ENCODE measurements around the gene GLOD5.

The GLOD5 gene

DNA sequence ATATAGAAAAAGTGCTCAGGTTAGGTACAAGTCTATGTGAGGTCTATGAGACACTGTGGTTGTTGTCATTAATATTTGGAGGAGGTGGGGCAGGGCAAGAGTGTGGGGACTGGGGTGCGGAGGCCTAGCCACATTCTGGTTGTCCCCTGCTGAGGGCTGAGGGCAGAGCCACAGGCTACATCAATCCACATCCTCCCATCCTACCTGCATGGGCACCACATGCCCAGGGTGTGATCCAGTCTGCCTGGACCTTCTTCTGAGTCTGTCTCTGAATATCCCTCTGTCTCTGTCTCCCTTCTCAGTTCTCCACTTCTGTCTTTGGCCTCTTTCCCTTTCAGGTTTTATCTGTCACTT, 23.6 kb downstream of the GLOD5 start:
- Histone ChIP-seq H3K36me3 (no peaks in the 10 kb centered on the region), H3K27me3 (no peaks in the 10 kb centered on the region), H3K9me3 (no peaks in the 10 kb centered on the region), H3K4me3 (ENCODE audit: low read depth in 1 of 2, low read length in 1 of 2) (no peak overlapping the region), H3K4me1 (ENCODE audit: control insufficient read depth in 1 of 2, insufficient read depth in 1 of 2, low read depth in 1 of 2, low read length in 1 of 2) (peaks cover 7 to 8% of the 10 kb centered on the region in 2 experiments), H3K27ac (no peak overlapping the region)
- TF ChIP-seq, protein P1, sequence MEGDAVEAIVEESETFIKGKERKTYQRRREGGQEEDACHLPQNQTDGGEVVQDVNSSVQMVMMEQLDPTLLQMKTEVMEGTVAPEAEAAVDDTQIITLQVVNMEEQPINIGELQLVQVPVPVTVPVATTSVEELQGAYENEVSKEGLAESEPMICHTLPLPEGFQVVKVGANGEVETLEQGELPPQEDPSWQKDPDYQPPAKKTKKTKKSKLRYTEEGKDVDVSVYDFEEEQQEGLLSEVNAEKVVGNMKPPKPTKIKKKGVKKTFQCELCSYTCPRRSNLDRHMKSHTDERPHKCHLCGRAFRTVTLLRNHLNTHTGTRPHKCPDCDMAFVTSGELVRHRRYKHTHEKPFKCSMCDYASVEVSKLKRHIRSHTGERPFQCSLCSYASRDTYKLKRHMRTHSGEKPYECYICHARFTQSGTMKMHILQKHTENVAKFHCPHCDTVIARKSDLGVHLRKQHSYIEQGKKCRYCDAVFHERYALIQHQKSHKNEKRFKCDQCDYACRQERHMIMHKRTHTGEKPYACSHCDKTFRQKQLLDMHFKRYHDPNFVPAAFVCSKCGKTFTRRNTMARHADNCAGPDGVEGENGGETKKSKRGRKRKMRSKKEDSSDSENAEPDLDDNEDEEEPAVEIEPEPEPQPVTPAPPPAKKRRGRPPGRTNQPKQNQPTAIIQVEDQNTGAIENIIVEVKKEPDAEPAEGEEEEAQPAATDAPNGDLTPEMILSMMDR (IDR thresholded peaks at IDR 0.05): no peak

DNA sequence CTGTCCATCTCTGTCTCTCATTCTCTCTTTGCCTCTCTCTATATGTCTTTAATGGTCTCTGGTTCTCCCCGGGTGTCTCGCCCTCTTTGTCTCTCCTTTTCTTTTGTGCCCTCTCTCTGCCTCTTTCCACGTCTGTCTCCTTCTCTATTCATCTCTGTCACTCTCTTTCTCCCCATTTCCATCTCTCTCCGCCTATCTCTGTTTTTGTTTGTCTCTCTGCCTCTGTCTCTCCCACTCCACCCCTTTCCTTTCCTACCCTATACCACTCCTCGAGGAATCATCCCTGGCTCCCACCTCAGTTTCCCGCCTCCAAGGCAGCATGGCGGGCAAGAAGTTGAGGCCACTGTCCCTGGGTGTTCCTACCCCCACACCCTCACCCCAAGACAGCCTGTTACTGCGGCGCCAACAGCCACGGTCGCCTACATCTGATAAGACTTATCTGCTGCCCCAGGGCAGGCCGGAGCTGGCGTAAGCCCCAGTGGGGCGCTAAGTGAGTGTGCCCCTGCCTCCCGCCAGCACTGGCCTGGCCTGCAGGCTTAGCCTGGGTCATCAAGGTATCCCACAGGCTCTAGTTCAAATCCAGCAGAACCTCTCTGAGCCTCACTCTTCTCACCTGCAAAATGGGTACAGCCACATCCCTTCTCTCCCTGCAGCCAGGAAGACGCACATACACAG, 24.1 kb downstream of the GLOD5 start:
- Histone ChIP-seq H3K27me3 (no peaks in the 10 kb centered on the region), H3K4me3 (ENCODE audit: low read depth in 1 of 2, low read length in 1 of 2) (no peak overlapping the region), H3K36me3 (no peaks in the 10 kb centered on the region), H3K9me3 (no peaks in the 10 kb centered on the region), H3K27ac (no peak overlapping the region), H3K4me1 (ENCODE audit: control insufficient read depth in 1 of 2, insufficient read depth in 1 of 2, low read depth in 1 of 2, low read length in 1 of 2) (peaks cover 7 to 9% of the 10 kb centered on the region in 2 experiments)
- TF ChIP-seq, protein P1 (IDR thresholded peaks at IDR 0.05): no peak

DNA sequence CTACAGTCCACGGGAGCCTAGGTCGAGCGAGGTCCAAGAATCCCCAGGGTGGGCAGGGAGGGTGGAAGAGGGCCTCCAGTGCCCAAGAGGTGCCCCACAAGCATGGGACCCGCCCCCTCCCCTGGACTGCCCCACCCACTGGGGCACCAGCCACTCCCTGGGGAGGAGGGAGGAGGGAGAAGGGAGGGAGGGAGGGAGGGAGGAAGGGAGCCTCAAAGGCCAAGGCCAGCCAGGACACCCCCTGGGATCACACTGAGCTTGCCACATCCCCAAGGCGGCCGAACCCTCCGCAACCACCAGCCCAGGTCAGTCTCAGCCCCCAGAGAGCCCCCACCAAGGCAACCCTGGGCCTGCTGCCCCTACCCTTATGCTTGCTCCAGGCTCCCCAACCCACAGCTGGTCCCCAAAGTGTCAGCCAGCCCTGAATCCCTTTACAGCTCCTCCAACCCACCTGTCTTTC, 24.8 kb downstream of the GLOD5 start, which contains the start of gene GATA1:
GATA1 (plus strand) TSS at position 250 of the 460 bp plus-strand sequence. CDS start 4,520 bp downstream, outside the sequence.
- Histone ChIP-seq H3K4me1 (ENCODE audit: control insufficient read depth in 1 of 2, insufficient read depth in 1 of 2, low read depth in 1 of 2, low read length in 1 of 2) (peaks cover 7 to 9% of the 10 kb centered on the region in 2 experiments), H3K4me3 (ENCODE audit: low read depth in 1 of 2, low read length in 1 of 2) (no peak within 1 kb of the TSS), H3K27ac (no peak within 1 kb of the TSS), H3K27me3 (no peaks in the 10 kb centered on the region), H3K9me3 (no peaks in the 10 kb centered on the region), H3K36me3 (no peaks in the 10 kb centered on the region)
- TF ChIP-seq, protein P1 (IDR thresholded peaks at IDR 0.05): no peak

DNA sequence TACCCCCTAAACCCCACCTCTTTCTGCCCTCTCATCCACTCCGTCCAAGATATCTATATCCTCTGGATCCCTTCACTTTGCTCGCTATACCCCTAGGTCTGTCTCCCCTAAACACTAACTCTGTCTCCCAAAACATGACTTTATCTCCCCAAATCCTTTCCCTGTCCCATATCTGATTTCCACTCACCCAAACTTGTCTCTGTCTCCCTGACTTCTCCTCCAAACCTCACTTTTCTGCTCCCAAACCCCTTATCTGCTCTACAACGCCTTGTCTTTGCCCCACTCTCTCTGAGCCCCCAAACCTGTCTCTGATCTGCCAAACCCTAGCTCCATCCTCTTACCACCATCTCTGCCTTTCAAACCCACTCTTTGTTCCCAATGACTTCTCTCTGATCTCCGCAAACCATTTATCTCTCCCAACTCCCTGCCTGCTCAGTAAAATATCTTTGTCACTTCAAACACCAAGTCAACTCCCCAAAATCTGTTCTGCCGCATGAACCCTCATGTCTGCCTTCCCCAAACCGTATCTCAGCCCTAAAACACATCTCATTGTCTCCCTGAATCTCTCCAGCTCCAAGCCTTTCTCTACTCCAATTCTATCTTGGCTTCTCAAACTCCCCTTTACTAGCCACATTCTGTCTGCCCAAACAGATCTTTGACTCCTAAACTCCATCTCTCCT, 25.4 kb downstream of the GLOD5 start:
- Histone ChIP-seq H3K4me3 (ENCODE audit: low read depth in 1 of 2, low read length in 1 of 2) (no peak overlapping the region), H3K36me3 (no peaks in the 10 kb centered on the region), H3K27me3 (no peaks in the 10 kb centered on the region), H3K9me3 (no peaks in the 10 kb centered on the region), H3K4me1 (ENCODE audit: control insufficient read depth in 1 of 2, insufficient read depth in 1 of 2, low read depth in 1 of 2, low read length in 1 of 2) (peaks cover 7 to 9% of the 10 kb centered on the region in 2 experiments), H3K27ac (no peak overlapping the region)
- TF ChIP-seq, protein P1 (IDR thresholded peaks at IDR 0.05): no peak

DNA sequence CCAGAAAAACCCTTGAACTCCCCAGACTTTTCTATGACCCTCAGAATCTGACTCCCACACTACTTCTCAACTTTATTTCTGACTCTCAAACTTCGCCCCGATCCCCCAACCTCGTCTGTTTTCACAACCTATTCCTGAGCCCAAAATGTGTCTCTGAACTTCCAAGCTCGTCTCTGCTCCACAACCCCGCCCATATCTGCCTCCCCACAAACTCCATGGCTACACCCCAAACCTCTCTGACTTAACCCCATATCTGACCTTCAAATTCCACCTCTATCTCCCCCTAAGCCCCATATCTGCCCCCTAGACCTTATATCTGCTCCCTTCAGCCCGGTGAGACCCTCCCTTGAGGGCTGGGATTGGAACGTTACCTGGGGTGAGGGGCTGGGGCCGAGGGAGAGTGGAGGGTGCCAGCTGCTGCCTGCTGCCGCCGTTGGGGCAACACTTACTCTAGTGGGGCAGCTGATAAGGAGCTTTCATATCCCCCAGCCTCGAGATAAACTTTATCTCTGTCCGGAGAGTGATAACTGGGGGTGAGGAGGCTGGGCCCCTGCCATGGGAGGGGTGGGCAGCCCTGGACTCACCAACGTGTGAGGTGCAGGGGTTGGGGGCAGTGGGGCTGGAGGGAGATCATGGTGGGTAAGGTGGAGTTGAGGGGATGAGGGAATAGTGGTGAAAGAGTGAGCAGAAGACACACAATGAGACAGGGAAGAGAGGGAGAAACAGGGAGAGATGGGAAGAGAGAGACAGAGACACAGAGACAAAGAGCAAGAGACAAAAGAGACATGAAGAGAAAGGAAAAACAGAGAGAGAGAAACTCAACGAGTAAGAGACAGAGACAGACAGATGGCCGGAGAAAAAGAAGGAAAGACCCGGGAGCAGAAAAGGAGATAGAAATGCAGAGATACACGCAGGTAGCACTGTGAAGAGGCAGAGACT, 26.2 kb downstream of the GLOD5 start:
- H3K36me3 ChIP-seq: no peaks in the 10 kb centered on the region

More for the DNA sequence above, 26.2 kb downstream of the GLOD5 start:
- TF ChIP-seq, protein P1 (IDR thresholded peaks at IDR 0.05): no peak
- Histone ChIP-seq H3K4me1 (ENCODE audit: control insufficient read depth in 1 of 2, insufficient read depth in 1 of 2, low read depth in 1 of 2, low read length in 1 of 2) (peaks cover 7 to 9% of the 10 kb centered on the region in 2 experiments), H3K9me3 (no peaks in the 10 kb centered on the region), H3K4me3 (ENCODE audit: low read depth in 1 of 2, low read length in 1 of 2) (no peak overlapping the region), H3K27me3 (no peaks in the 10 kb centered on the region), H3K27ac (no peak overlapping the region)
